ENCODE results near the gene RAB3D. TPM values are rescaled to one million over a fixed set of nuclear protein-coding genes. Genes with fewer than 3 reads are reported as not detected.
"Not testable (repeated sequence)": the region's sequence is repeated elsewhere in the genome, so short reads cannot be mapped to it uniquely, and the experiment has no call there.

RAB3D gene
- total and polyA plus RNA-seq, 4 donors: 16.0 to 73.2 (median 23.3) TPM

- DNase-seq: peak; percentile 89 to 90 (median 90)
- 4 to 6% methylated on average over 47 to 61 of the region's 62 CpGs for WGBS, 2 donors
- Histone ChIP-seq H3K9ac (ENCODE audit: insufficient read depth in 1 of 2, low read length in 2 of 2) (peak within 1 kb of the TSS in 1 of 2 donors; percentile 89), H3K4me3 (peak within 1 kb of the TSS; percentile 62), H3K27ac (ENCODE audit: low read depth in 1 of 2, low read length in 1 of 2) (peak within 1 kb of the TSS in 1 of 2 donors; percentile 48), H3K36me3 (ENCODE audit: control insufficient read depth in 4 of 4, insufficient read depth in 4 of 4, low read length in 4 of 4) (peaks cover 0 to 5% (median 1%) of the 10 kb centered on the region in 4 donors), H3K9me3 (ENCODE audit: control insufficient read depth in 4 of 4, insufficient read depth in 3 of 4, low read length in 3 of 4) (no peaks in the 10 kb centered on the region), H3K4me1 (ENCODE audit: control insufficient read depth in 5 of 5, insufficient read depth in 5 of 5, low read length in 5 of 5) (peaks cover 0 to 16% (median 6%) of the 10 kb centered on the region in 5 donors), H3K27me3 (ENCODE audit: control insufficient read depth in 3 of 3, insufficient read depth in 3 of 3, low read length in 2 of 3) (peaks cover 0 to 4% (median 0%) of the 10 kb centered on the region in 3 donors)
- TF ChIP-seq CTCF (IDR thresholded peaks at IDR 0.05; ENCODE audit: control extremely low read depth, extremely low read depth): no peak
- peak; percentile 95 for ATAC-seq (ENCODE audit: insufficient read depth, low FRiP score)
Measured at GRCh38 chr19:11355160-11356073, 16.0 kb upstream of the RAB3D start, which contains the start of gene PLPPR2. TSS of gene PLPPR2 (plus strand) at chr19:11355432. CDS start at chr19:11357674, 2,242 bp downstream.

GRCh38 chr19:11354102-11354501 lies 14.6 kb upstream of the RAB3D start:
- not testable (repeated sequence) for ATAC-seq (ENCODE audit: insufficient read depth, low FRiP score); H3K9ac ChIP-seq (ENCODE audit: insufficient read depth in 1 of 2, low read length in 2 of 2); H3K4me3 ChIP-seq; H3K27ac ChIP-seq (ENCODE audit: low read depth in 1 of 2, low read length in 1 of 2); H3K9me3 ChIP-seq (ENCODE audit: control insufficient read depth in 4 of 4, insufficient read depth in 3 of 4, low read length in 3 of 4); H3K36me3 ChIP-seq (ENCODE audit: control insufficient read depth in 4 of 4, insufficient read depth in 4 of 4, low read length in 4 of 4); H3K27me3 ChIP-seq (ENCODE audit: control insufficient read depth in 3 of 3, insufficient read depth in 3 of 3, low read length in 2 of 3); DNase-seq
- H3K4me1 ChIP-seq (ENCODE audit: control insufficient read depth in 5 of 5, insufficient read depth in 5 of 5, low read length in 5 of 5): peaks cover 0 to 16% (median 6%) of the 10 kb centered on the region in 5 donors
- 94 to 96% methylated on average over 4 of the region's 4 CpGs for whole genome bisulfite sequencing, 2 donors

- no peak overlapping the region for H3K4me3 ChIP-seq
- no peak overlapping the region for H3K9ac ChIP-seq (ENCODE audit: insufficient read depth in 1 of 2, low read length in 2 of 2)
- DNase-seq (no peak), ATAC-seq (ENCODE audit: insufficient read depth, low FRiP score) (no peak)
- H3K9me3 ChIP-seq (ENCODE audit: control insufficient read depth in 4 of 4, insufficient read depth in 3 of 4, low read length in 3 of 4): peaks cover 0 to 5% (median 2%) of the 10 kb centered on the region in 4 donors
- no peak overlapping the region for H3K27ac ChIP-seq (ENCODE audit: low read depth in 1 of 2, low read length in 1 of 2)
- H3K36me3 ChIP-seq (ENCODE audit: control insufficient read depth in 4 of 4, insufficient read depth in 4 of 4, low read length in 4 of 4): no peaks in the 10 kb centered on the region
- 92 to 100% methylated on average over 4 of the region's 4 CpGs for WGBS, 2 donors
- H3K4me1 ChIP-seq (ENCODE audit: control insufficient read depth in 5 of 5, insufficient read depth in 5 of 5, low read length in 5 of 5): peaks cover 5 to 19% (median 8%) of the 10 kb centered on the region in 5 donors
- H3K27me3 ChIP-seq (ENCODE audit: control insufficient read depth in 3 of 3, insufficient read depth in 3 of 3, low read length in 2 of 3): no peaks in the 10 kb centered on the region
- TF ChIP-seq CTCF (IDR thresholded peaks at IDR 0.05; ENCODE audit: control extremely low read depth, extremely low read depth): no peak
Measured at GRCh38 chr19:11349171-11349570, 9.7 kb upstream of the RAB3D start.

- Histone ChIP-seq H3K9ac (ENCODE audit: insufficient read depth in 1 of 2, low read length in 2 of 2) (no peak overlapping the region), H3K27me3 (ENCODE audit: control insufficient read depth in 3 of 3, insufficient read depth in 3 of 3, low read length in 2 of 3) (no peaks in the 10 kb centered on the region), H3K4me1 (ENCODE audit: control insufficient read depth in 5 of 5, insufficient read depth in 5 of 5, low read length in 5 of 5) (peaks cover 5 to 19% (median 8%) of the 10 kb centered on the region in 5 donors), H3K4me3 (no peak overlapping the region), H3K9me3 (ENCODE audit: control insufficient read depth in 4 of 4, insufficient read depth in 3 of 4, low read length in 3 of 4) (peaks cover 0 to 5% (median 2%) of the 10 kb centered on the region in 4 donors), H3K27ac (ENCODE audit: low read depth in 1 of 2, low read length in 1 of 2) (no peak overlapping the region), H3K36me3 (ENCODE audit: control insufficient read depth in 4 of 4, insufficient read depth in 4 of 4, low read length in 4 of 4) (peaks cover 0 to 1% (median 0%) of the 10 kb centered on the region in 4 donors)
- TF ChIP-seq CTCF (IDR thresholded peaks at IDR 0.05; ENCODE audit: control extremely low read depth, extremely low read depth): no peak
- no peak for DNase-seq
- ATAC-seq (ENCODE audit: insufficient read depth, low FRiP score): no peak
- 75 to 78% methylated on average over 7 of the region's 7 CpGs for WGBS, 2 donors
Measured at GRCh38 chr19:11347546-11348039, 8.1 kb upstream of the RAB3D start.

All from lung (tissue), 12 donors.